Thyroid gland (tissue), 4 donors: ENCODE data around the gene ZBED1. TPM values are rescaled to one million over a fixed set of nuclear protein-coding genes. Genes with fewer than 3 reads are reported as not detected.

Experiments
- DNase-seq, 2 donors: peaks; one replicate each; pipeline ENCODE4 v3.0.0-alpha.2; 2019
- H3K27ac ChIP-seq, 3 donors: fragments of 200-600 bp; sonication (generic); 1 replicate in 2 of 3; 2 replicates in 1 of 3; pipeline ENCODE4 v1.5.1; 2016 to 2019; ENCODE audit warnings: mild to moderate bottlenecking in 1 of 3, moderate library complexity in 1 of 3
- H3K27me3 ChIP-seq: fragments of 200-600 bp; sonication (generic); one replicate; pipeline ENCODE4 v1.5.1; 2019
- H3K36me3 ChIP-seq, 2 donors: fragments of 200-600 bp; sonication (generic); one replicate each; pipeline ENCODE4 v1.5.1; 2016 to 2019
- H3K4me1 ChIP-seq, 2 donors: fragments of 200-600 bp; sonication (generic); one replicate each; pipeline ENCODE4 v1.5.1; 2017 to 2019
- H3K4me3 ChIP-seq, 3 donors: fragments of 200-600 bp; sonication (generic); replicated peaks in 1 of 3; 1 replicate in 2 of 3; 2 replicates in 1 of 3; pipeline ENCODE4 v1.5.1; 2016; ENCODE audit warnings: mild to moderate bottlenecking in 1 of 3
- H3K9me3 ChIP-seq: fragments of 200-600 bp; sonication (generic); one replicate; pipeline ENCODE4 v1.5.1; 2017
- CTCF ChIP-seq, 6 experiments: fragments of 200-600 bp in 3 of 6; fragments of 450-650 bp in 3 of 6; sonication (generic) in 3 of 6; IDR thresholded peaks; one replicate each; pipeline ENCODE4 v1.5.1; 2016 to 2019; ENCODE audit warnings: antibody characterized with exemption in 6 of 6, mild to moderate bottlenecking in 2 of 6, inconsistent platforms in 1 of 6, moderate library complexity in 1 of 6
- POLR2A ChIP-seq, 2 donors: fragments of 450-650 bp; IDR thresholded peaks; one replicate each; pipeline ENCODE4 v1.6.1; 2017; ENCODE audit warnings: antibody characterized with exemption in 2 of 2, mild to moderate bottlenecking in 2 of 2, moderate library complexity in 1 of 2
- WGBS, 2 donors: methylation state at CpG; one replicate each; pipeline ENCODE4 v1.1.5; 2017; 5-methylcytosine and 5-hydroxymethylcytosine counted together
- intact Hi-C: fragments of 100-400 bp; cut with DNase I; formaldehyde crosslinking; loops from one replicate; pipeline ENCODE4 v1.15.1; 2023
- total RNA-seq, 4 donors: library from RNA; depleted of rRNA; stranded (reverse); fragments of >200 nt; gene quantifications; one replicate each; pipeline ENCODE4 v1.2.3, GENCODE V29; 2016

Gene ZBED1
- total RNA-seq, 4 donors from 2014 or later, result 32.4 to 48.6 (median 45.2) TPM

GRCh38 chrX:2504706-2505332, 4.0 kb upstream of the ZBED1 start:
- no peak for DNase-seq
- no peak for TF ChIP-seq POLR2A (IDR thresholded peaks at IDR 0.05)
- no peak for TF ChIP-seq CTCF (IDR thresholded peaks at IDR 0.05)
- intact Hi-C loops, result loop anchor here (10.0 kb wide), 1 partner anchor 180 kb away; no protein-coding TSS in a partner anchor

GRCh38 chrX:2503591-2504500, 3.1 kb upstream of the ZBED1 start:
- H3K27me3 ChIP-seq, result no peaks in the 10 kb centered on the region
- TF ChIP-seq CTCF (IDR thresholded peaks at IDR 0.05) (no peak), POLR2A (IDR thresholded peaks at IDR 0.05) (no peak)
- 90% methylated on average over 13 of the region's 13 CpGs for WGBS, 2 donors
- no peaks in the 10 kb centered on the region for H3K9me3 ChIP-seq
- intact Hi-C loops, result loop anchor here (10.0 kb wide), 1 partner anchor 179 kb away; no protein-coding TSS in a partner anchor
- H3K36me3 ChIP-seq, result no peaks in the 10 kb centered on the region
- H3K27ac ChIP-seq, result no peak overlapping the region
- no peak overlapping the region for H3K4me3 ChIP-seq
- DNase-seq, result no peak
- H3K4me1 ChIP-seq, result peaks cover 10% of the 10 kb centered on the region in 2 donors

More at GRCh38 chrX:2504706-2505332, 4.0 kb upstream of the ZBED1 start:
- 72 to 74% methylated on average over 7 of the region's 7 CpGs for WGBS, 2 donors
- no peak overlapping the region for H3K27ac ChIP-seq
- H3K9me3 ChIP-seq, result no peaks in the 10 kb centered on the region
- no peaks in the 10 kb centered on the region for H3K36me3 ChIP-seq
- no peak overlapping the region for H3K4me3 ChIP-seq
- H3K27me3 ChIP-seq, result no peaks in the 10 kb centered on the region
- H3K4me1 ChIP-seq, result peaks cover under 1% of the 10 kb centered on the region in 2 donors

- DNase-seq, result no peak
- H3K27ac ChIP-seq, result no peak overlapping the region
- 65 to 68% methylated on average over 19 of the region's 19 CpGs for WGBS, 2 donors
- no peaks in the 10 kb centered on the region for H3K36me3 ChIP-seq
- H3K9me3 ChIP-seq, result no peaks in the 10 kb centered on the region
- no peak for TF ChIP-seq CTCF (IDR thresholded peaks at IDR 0.05)
- TF ChIP-seq POLR2A (IDR thresholded peaks at IDR 0.05), result no peak
- no peaks in the 10 kb centered on the region for H3K27me3 ChIP-seq
- intact Hi-C loops, result loop anchor here (10.0 kb wide), 1 partner anchor 178 kb away; no protein-coding TSS in a partner anchor
- H3K4me1 ChIP-seq, result peaks cover 19 to 20% of the 10 kb centered on the region in 2 donors
- no peak overlapping the region for H3K4me3 ChIP-seq
These were observed 2.1 kb upstream of the ZBED1 start for GRCh38 chrX:2502668-2503519.

- Histone ChIP-seq H3K4me1 (peaks cover 26 to 27% of the 10 kb centered on the region in 2 donors), H3K27me3 (no peaks in the 10 kb centered on the region), H3K36me3 (no peaks in the 10 kb centered on the region), H3K27ac (no peak overlapping the region), H3K4me3 (no peak overlapping the region), H3K9me3 (no peaks in the 10 kb centered on the region)
- TF ChIP-seq POLR2A (IDR thresholded peaks at IDR 0.05) (no peak), CTCF (IDR thresholded peaks at IDR 0.05) (no peak)
- 91 to 94% methylated on average over 5 of the region's 5 CpGs for WGBS, 2 donors
- DNase-seq, result no peak
- intact Hi-C loops, result loop anchor here (10.0 kb wide), 1 partner anchor 177 kb away; no protein-coding TSS in a partner anchor
These were observed 1.4 kb upstream of the ZBED1 start for GRCh38 chrX:2502120-2502667.
